Neural crest cell (in vitro differentiated cells): Measurements from ENCODE around the gene ZFP92. TPM values are rescaled to one million over a fixed set of nuclear protein-coding genes. Genes with fewer than 3 reads are reported as not detected.

Experiments used
- DNase-seq: peaks from one replicate; pipeline ENCODE4 v3.0.0; 2021; ENCODE audit warnings: low read depth, mixed read lengths, low spot score
- H3K27ac Mint-ChIP-seq: one replicate; pipeline ENCODE4 v1.8.0; 2021; ENCODE audit warnings: mild to moderate bottlenecking, mixed read lengths; ENCODE audit not compliant: unreplicated experiment
- H3K27me3 Mint-ChIP-seq: 2 replicates; pipeline ENCODE4 v1.8.0; 2021; ENCODE audit warnings: low read depth, mild to moderate bottlenecking, mixed read lengths
- H3K36me3 Mint-ChIP-seq: 2 replicates; pipeline ENCODE4 v1.8.0; 2021; ENCODE audit warnings: low read depth, mild to moderate bottlenecking, mixed read lengths
- H3K4me1 Mint-ChIP-seq: 2 replicates; pipeline ENCODE4 v1.8.0; 2021; ENCODE audit warnings: mixed read lengths
- H3K4me3 Mint-ChIP-seq: one replicate; pipeline ENCODE4 v1.8.0; 2021; ENCODE audit warnings: mild to moderate bottlenecking, mixed read lengths
- H3K9me3 Mint-ChIP-seq: 2 replicates; pipeline ENCODE4 v1.8.0; 2021; ENCODE audit warnings: mixed read lengths
- total RNA-seq: library from RNA; stranded (reverse); gene quantifications from 2 replicates; pipeline ENCODE4 v1.2.1, GENCODE V29; 2021
- TF ChIP-seq, protein P1 (sequence below): fragments of 200-600 bp; sonication (generic); conservative IDR thresholded peaks from 2 replicates; pipeline ENCODE4 v1.5.0; 2021; ENCODE audit warnings: antibody characterized with exemption, mild to moderate bottlenecking

Gene ZFP92
- total RNA-seq, 1 donor from 2014 or later: 0.23 TPM

DNA sequence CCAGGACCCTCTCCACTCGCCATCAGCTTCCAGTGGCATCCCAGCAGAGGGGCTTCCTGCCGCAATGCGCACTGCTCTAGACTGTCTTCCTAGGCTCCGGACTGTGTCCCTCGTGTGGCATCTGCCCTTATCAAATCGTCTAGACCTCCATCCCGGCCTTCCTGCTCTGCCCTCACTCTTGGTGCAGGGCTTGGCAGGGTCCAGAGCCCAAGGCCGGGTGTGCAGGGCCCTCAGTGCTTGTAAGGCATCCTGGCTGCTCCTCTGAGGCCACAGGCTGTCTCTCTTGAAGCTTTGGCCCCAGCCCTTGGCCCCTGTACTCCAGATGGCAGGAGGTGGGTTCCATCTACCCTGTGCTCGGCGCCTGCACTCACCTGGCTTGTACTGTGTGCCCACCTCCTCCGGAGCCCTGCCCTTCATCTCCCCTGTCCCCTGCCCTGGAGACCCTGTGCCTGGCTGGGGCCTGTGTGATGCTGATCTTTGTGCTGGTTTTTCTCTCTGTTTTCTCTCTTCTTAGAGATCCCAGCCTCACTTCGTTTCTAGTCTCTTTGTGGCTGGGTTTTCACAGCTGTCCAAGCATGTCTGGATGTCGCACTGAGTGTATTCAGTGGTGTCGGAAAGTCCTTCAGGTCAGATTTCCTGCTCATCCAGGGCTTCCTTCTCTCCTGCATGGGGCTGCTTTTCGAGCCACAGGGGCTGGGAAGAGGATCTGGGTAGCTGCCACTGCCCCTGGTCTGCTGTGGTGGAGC, 38.3 kb downstream of the ZFP92 start:
- Mint-ChIP-seq H3K27me3 (no peaks in the 10 kb centered on the region), H3K36me3 (peaks cover 2% of the 10 kb centered on the region), H3K4me3 (no peak overlapping the region), H3K4me1 (peaks cover 4% of the 10 kb centered on the region), H3K9me3 (no peaks in the 10 kb centered on the region), H3K27ac (no peak overlapping the region)
- no peak for DNase-seq
- TF ChIP-seq, protein P1, sequence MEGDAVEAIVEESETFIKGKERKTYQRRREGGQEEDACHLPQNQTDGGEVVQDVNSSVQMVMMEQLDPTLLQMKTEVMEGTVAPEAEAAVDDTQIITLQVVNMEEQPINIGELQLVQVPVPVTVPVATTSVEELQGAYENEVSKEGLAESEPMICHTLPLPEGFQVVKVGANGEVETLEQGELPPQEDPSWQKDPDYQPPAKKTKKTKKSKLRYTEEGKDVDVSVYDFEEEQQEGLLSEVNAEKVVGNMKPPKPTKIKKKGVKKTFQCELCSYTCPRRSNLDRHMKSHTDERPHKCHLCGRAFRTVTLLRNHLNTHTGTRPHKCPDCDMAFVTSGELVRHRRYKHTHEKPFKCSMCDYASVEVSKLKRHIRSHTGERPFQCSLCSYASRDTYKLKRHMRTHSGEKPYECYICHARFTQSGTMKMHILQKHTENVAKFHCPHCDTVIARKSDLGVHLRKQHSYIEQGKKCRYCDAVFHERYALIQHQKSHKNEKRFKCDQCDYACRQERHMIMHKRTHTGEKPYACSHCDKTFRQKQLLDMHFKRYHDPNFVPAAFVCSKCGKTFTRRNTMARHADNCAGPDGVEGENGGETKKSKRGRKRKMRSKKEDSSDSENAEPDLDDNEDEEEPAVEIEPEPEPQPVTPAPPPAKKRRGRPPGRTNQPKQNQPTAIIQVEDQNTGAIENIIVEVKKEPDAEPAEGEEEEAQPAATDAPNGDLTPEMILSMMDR: no peak

DNA sequence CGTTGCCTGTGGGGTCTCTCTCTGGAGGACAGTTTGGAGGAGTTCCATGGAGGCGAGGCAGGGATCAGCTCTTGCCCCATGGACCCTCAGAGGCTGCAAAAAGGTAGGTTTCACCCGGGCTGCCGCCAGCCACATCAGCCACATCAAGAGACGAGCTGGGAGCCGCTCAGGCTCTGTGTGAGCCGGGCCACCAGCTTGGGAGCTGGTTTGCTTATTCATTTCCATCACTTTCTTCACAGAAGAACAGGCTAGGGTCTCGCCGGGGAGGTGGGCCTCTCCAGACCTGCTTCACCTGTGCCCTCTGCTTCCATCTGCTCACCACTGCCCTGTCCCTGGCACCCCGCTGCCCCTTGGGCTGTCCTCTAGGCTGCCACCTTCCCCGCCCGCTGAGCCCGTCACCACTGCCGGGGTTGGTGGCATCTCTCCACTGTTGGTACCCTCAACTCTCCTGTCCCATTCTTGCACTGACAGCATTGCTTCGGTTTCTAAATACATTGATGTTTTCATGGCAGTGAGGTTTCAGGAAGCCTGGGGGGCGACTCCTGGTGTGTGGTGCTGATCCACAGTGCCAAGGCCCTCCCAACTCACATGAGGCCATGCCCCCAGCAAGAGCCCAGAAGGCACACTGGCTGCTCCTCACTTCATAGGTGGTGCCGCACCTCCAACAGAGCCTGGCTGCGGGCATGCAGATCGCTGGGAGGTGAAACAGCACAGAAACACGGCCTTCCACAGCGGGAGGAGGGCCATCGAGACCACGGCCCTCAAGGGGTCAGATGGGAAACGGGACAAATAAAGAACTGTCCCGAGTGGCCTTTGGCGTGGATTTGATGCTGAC, 39.1 kb downstream of the ZFP92 start:
- no peak for DNase-seq
- H3K36me3 Mint-ChIP-seq: peaks cover 2% of the 10 kb centered on the region
- no peaks in the 10 kb centered on the region for H3K9me3 Mint-ChIP-seq
- no peak overlapping the region for H3K4me3 Mint-ChIP-seq
- H3K27ac Mint-ChIP-seq: no peak overlapping the region
- peaks cover 4% of the 10 kb centered on the region for H3K4me1 Mint-ChIP-seq
- TF ChIP-seq, protein P1: no peak
- H3K27me3 Mint-ChIP-seq: no peaks in the 10 kb centered on the region

DNA sequence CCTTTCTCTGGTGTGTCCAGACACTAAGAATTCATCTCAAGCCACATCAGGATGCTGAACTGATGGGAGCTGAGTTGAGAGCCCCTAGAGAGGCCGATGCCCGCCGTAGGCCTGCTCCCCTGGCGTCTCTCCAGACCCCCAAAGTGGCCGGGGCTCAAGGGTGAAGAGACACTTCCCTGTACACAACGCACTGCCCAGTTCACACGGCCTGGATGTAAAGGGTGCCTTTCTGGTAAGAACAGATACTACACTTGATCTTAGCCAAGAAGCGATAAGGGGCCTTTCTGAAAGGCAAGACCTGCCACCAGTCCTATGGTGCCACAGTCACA, 39.6 kb downstream of the ZFP92 start:
- H3K36me3 Mint-ChIP-seq: peaks cover 2% of the 10 kb centered on the region
- H3K4me1 Mint-ChIP-seq: peaks cover 4% of the 10 kb centered on the region
- H3K27ac Mint-ChIP-seq: no peak overlapping the region
- TF ChIP-seq, protein P1: no peak
- no peak for DNase-seq
- no peak overlapping the region for H3K4me3 Mint-ChIP-seq
- H3K9me3 Mint-ChIP-seq: no peaks in the 10 kb centered on the region
- no peaks in the 10 kb centered on the region for H3K27me3 Mint-ChIP-seq

DNA sequence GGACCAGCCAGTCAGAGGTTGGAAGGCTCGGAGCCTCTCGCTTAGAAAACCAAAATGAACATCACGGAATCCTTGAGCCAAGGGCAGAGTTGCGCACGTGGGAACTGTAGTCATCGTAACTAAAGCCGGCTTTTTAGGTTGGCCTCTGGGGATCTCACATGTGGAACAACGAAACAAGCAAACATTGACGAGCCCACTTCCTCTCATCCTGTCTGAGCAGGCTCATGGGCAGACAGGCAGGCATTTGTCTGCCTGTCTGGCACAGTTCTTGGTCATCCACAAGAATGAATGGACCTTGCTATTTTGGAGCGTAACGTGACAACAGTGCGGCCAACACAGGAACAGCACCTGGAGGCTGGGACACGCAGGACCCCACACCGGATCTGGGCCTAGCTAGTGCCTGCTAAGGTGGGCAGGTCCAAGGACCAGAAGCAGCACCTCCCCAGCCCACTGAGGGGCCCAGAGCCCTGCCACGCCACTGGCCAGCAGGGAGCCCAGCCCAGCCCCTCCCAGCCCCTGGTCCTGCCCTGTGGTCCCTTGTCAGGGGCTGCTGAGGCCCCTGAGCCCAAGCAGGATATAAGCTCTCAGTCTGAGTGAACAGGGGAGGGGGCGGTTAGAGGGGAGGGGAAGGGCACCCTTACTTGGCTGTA, 43.8 kb downstream of the ZFP92 start:
- Mint-ChIP-seq H3K36me3 (peaks cover 9% of the 10 kb centered on the region), H3K27ac (no peak overlapping the region), H3K9me3 (no peaks in the 10 kb centered on the region), H3K4me1 (no peaks in the 10 kb centered on the region), H3K27me3 (no peaks in the 10 kb centered on the region), H3K4me3 (no peak overlapping the region)
- no peak for DNase-seq
- TF ChIP-seq, protein P1: no peak

DNA sequence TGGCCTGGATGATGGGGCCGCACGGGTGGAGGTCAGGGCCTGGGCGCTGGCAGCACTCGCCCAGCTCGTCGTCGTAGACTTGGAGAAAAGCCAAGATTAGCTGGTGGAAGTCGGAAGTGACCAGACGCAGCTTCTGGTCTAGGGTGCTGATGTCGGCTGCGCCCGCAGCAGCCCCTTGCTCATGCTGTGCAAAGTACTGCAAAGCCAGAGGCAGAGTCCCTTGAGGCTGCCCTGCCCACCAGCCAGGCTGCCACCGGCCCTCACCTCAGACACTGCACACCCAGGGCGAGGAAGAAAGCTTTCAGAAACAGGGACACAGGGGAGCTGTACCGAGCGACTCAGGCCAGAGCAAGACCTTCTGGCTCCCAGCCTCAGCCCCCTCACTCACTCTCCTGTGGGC, 44.3 kb downstream of the ZFP92 start:
- H3K4me3 Mint-ChIP-seq: no peak overlapping the region
- no peaks in the 10 kb centered on the region for H3K9me3 Mint-ChIP-seq
- no peaks in the 10 kb centered on the region for H3K27me3 Mint-ChIP-seq
- H3K27ac Mint-ChIP-seq: no peak overlapping the region
- DNase-seq: no peak
- peaks cover 9% of the 10 kb centered on the region for H3K36me3 Mint-ChIP-seq
- TF ChIP-seq, protein P1: no peak
- no peaks in the 10 kb centered on the region for H3K4me1 Mint-ChIP-seq
